Panc1 (cell line): ENCODE results near the gene LRRK1. TPM values are rescaled to one million over a fixed set of nuclear protein-coding genes. Genes with fewer than 3 reads are reported as not detected.

Experiments used
- ATAC-seq: fragments of 200-7000 bp; cut with Tn5 transposase; 2 replicates; pipeline ENCODE4 v1.9.1; 2020; ENCODE audit warnings: mild to moderate bottlenecking, moderate library complexity
- BruUV-seq: library from RNA; stranded (reverse); fragments of 400-500 nt; replicated peaks from 2 replicates; lab custom pipeline; 2021; lab: Mats Ljungman, UMichigan
- CTCF ChIA-PET: fragments of 300-600 bp; sonication (Branson Sonifier 250); formaldehyde crosslinking; loops from one replicate; lab custom pipeline; 2022; ENCODE audit warnings: antibody characterized with exemption; lab: Charles Lee
- POLR2A ChIA-PET: fragments of 300-600 bp; sonication (Branson Sonifier 250); formaldehyde crosslinking; loops from one replicate; lab custom pipeline; 2022; ENCODE audit warnings: antibody characterized with exemption; lab: Charles Lee
- DNase-seq: peaks from one replicate; pipeline ENCODE4 v3.0.0-alpha.2; 2010; ENCODE audit warnings: low read depth, low spot score
- H3K27ac ChIP-seq: 2 replicates; pipeline ENCODE4 v1.5.1; 2011; ENCODE audit warnings: mild to moderate bottlenecking, low read length, inconsistent platforms
- H3K27me3 ChIP-seq: fragments of 200-500 bp; sonication (Bioruptor generic); 2 replicates; pipeline ENCODE4 v1.6.0; 2014; ENCODE audit warnings: low read length, inconsistent platforms; ENCODE audit not compliant: control insufficient read depth, insufficient read depth
- H3K36me3 ChIP-seq: fragments of 200-500 bp; sonication (Bioruptor generic); 2 replicates; pipeline ENCODE4 v1.5.1; 2014; ENCODE audit warnings: inconsistent platforms, mild to moderate bottlenecking, low read length, moderate library complexity; ENCODE audit not compliant: control insufficient read depth, insufficient read depth
- H3K4me1 ChIP-seq: 2 replicates; pipeline ENCODE4 v1.5.1; 2011; ENCODE audit warnings: inconsistent platforms, mild to moderate bottlenecking, low read length, moderate library complexity; ENCODE audit not compliant: control insufficient read depth, insufficient read depth
- H3K4me3 ChIP-seq, 2 experiments: 2 replicates each; pipeline ENCODE4 v1.5.1; 2011 to 2012; ENCODE audit warnings: low read depth in 2 of 2, low read length in 2 of 2, mild to moderate bottlenecking in 2 of 2, inconsistent platforms in 1 of 2, moderate library complexity in 1 of 2
- H3K9me3 ChIP-seq: fragments of 200-500 bp; sonication (Bioruptor generic); 2 replicates; pipeline ENCODE4 v1.5.1; 2014; ENCODE audit warnings: low read depth, mild to moderate bottlenecking, inconsistent platforms, low read length, moderate library complexity; ENCODE audit not compliant: control insufficient read depth, insufficient read depth
- POLR2AphosphoS5 ChIP-seq: IDR thresholded peaks from 2 replicates; pipeline ENCODE4 v1.6.1; 2012; ENCODE audit warnings: mild to moderate bottlenecking, low read depth, low read length, moderate library complexity
- SIN3A ChIP-seq: IDR thresholded peaks from 2 replicates; pipeline ENCODE4 v1.6.1; 2012; ENCODE audit warnings: low read depth, mild to moderate bottlenecking, low read length, moderate library complexity, borderline replicate concordance; ENCODE audit not compliant: insufficient read depth
- TCF7L2 ChIP-seq: IDR thresholded peaks from 2 replicates; pipeline ENCODE4 v1.6.1; 2011; ENCODE audit warnings: mild to moderate bottlenecking, low read depth, low read length, inconsistent platforms
- in situ Hi-C: cut with HindIII; loops from 2 replicates; pipeline ENCODE4 v1.10.0; 2016; ENCODE audit warnings: low sequenced_read_pairs, low pct_unique_long_range_greater_than_20kb
- intact Hi-C: fragments of 100-400 bp; cut with micrococcal nuclease; formaldehyde crosslinking; loops from one replicate; pipeline ENCODE4 v1.10.0; 2022; ENCODE audit not compliant: unreplicated experiment
- total RNA-seq: library from RNA; stranded (reverse); gene quantifications from one replicate; pipeline ENCODE4 v1.2.1, GENCODE V29; 2021; ENCODE audit not compliant: unreplicated experiment
- TF ChIP-seq, protein P1 (sequence below), 2 experiments: IDR thresholded peaks; 2 replicates each; pipeline ENCODE4 v1.6.1; 2011 to 2012; ENCODE audit warnings: low read depth in 2 of 2, control low read depth in 1 of 2, low read length in 1 of 2, mild to moderate bottlenecking in 1 of 2, moderate library complexity in 1 of 2; ENCODE audit not compliant: insufficient read depth in 1 of 2
- TF ChIP-seq, protein P2 (sequence below): fragments of 450-650 bp; IDR thresholded peaks from 2 replicates; pipeline ENCODE4 v1.5.1; 2017; ENCODE audit warnings: mild to moderate bottlenecking

LRRK1 gene
- total RNA-seq, 1 experiment from 2014 or later: 88.0 TPM

DNA sequence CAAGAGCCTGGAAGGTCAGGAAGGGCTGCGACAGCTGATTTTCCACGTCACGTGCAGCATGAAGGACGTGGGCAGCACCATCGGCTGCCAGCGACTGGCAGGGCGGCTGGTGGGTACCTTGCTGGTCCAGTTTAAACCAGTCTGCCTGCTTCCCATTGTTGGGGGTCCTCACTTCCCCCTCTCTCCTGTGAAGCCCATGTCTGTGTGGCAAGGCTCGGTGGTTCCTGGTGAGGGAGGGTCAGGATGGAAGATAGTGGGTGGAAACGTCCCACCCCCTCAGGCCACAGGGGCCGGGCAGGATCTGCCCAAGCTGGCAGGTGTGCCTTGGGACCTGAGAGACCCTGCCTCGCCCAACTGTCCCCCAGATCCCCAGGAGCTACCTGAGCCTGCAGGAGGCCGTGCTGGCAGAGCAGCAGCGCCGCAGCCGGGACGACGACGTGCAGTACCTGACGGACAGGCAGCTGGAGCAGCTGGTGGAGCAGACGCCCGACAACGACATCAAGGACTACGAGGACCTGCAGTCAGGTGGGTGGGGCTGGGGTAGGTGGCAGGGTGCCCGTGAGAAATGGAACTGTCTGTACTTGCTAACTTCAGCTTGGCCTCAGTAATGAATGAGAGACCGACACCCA lies 108.2 kb downstream of the LRRK1 start:
- no peak overlapping the region for H3K27ac ChIP-seq
- ATAC-seq (no peak), DNase-seq (no peak)
- H3K27me3 ChIP-seq: no peaks in the 10 kb centered on the region
- H3K9me3 ChIP-seq: no peaks in the 10 kb centered on the region
- H3K4me1 ChIP-seq: no peaks in the 10 kb centered on the region
- TF ChIP-seq, protein P1, sequence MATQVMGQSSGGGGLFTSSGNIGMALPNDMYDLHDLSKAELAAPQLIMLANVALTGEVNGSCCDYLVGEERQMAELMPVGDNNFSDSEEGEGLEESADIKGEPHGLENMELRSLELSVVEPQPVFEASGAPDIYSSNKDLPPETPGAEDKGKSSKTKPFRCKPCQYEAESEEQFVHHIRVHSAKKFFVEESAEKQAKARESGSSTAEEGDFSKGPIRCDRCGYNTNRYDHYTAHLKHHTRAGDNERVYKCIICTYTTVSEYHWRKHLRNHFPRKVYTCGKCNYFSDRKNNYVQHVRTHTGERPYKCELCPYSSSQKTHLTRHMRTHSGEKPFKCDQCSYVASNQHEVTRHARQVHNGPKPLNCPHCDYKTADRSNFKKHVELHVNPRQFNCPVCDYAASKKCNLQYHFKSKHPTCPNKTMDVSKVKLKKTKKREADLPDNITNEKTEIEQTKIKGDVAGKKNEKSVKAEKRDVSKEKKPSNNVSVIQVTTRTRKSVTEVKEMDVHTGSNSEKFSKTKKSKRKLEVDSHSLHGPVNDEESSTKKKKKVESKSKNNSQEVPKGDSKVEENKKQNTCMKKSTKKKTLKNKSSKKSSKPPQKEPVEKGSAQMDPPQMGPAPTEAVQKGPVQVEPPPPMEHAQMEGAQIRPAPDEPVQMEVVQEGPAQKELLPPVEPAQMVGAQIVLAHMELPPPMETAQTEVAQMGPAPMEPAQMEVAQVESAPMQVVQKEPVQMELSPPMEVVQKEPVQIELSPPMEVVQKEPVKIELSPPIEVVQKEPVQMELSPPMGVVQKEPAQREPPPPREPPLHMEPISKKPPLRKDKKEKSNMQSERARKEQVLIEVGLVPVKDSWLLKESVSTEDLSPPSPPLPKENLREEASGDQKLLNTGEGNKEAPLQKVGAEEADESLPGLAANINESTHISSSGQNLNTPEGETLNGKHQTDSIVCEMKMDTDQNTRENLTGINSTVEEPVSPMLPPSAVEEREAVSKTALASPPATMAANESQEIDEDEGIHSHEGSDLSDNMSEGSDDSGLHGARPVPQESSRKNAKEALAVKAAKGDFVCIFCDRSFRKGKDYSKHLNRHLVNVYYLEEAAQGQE (IDR thresholded peaks at IDR 0.05; ENCODE audit: insufficient read depth in 1 of 2, low read depth in 2 of 2, low read length in 1 of 2): no peak
- TF ChIP-seq SIN3A (no peak), TCF7L2 (no peak), POLR2AphosphoS5 (no peak)
- TF ChIP-seq, protein P2, sequence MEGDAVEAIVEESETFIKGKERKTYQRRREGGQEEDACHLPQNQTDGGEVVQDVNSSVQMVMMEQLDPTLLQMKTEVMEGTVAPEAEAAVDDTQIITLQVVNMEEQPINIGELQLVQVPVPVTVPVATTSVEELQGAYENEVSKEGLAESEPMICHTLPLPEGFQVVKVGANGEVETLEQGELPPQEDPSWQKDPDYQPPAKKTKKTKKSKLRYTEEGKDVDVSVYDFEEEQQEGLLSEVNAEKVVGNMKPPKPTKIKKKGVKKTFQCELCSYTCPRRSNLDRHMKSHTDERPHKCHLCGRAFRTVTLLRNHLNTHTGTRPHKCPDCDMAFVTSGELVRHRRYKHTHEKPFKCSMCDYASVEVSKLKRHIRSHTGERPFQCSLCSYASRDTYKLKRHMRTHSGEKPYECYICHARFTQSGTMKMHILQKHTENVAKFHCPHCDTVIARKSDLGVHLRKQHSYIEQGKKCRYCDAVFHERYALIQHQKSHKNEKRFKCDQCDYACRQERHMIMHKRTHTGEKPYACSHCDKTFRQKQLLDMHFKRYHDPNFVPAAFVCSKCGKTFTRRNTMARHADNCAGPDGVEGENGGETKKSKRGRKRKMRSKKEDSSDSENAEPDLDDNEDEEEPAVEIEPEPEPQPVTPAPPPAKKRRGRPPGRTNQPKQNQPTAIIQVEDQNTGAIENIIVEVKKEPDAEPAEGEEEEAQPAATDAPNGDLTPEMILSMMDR: no peak
- H3K36me3 ChIP-seq: peaks cover 5% of the 10 kb centered on the region
- CTCF ChIA-PET: no interaction called here
- no peak overlapping the region for H3K4me3 ChIP-seq
- POLR2A ChIA-PET: no interaction called here
- intact Hi-C loops (no loop called here), in situ Hi-C loops (no loop called here)
- no TSS peak for BruUV-seq

DNA sequence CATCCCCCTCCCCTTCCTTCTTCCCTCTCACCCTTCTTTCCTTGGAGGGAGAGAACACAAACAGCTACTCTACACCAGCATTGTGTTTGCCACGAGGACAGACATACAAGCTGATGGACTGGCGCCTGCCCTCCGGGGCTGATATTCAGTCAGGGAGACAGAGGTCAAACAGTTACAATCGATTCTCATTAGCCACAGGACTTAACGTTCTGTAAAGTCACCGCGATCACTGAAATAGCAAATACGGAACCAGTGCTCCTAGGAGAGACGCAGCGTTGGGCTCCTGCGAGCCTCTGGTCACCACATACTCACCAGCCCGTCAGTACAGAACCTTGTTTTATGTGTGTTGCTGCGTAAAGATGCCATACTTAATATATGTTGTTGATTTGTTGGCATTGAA lies 108.8 kb downstream of the LRRK1 start:
- no peak overlapping the region for H3K4me3 ChIP-seq
- no peaks in the 10 kb centered on the region for H3K4me1 ChIP-seq
- DNase-seq (no peak), ATAC-seq (no peak)
- ChIA-PET POLR2A (no interaction called here), CTCF (no interaction called here)
- BruUV-seq: no TSS peak
- no peaks in the 10 kb centered on the region for H3K27me3 ChIP-seq
- in situ Hi-C loops: no loop called here
- H3K9me3 ChIP-seq: no peaks in the 10 kb centered on the region
- TF ChIP-seq POLR2AphosphoS5 (no peak), TCF7L2 (no peak), SIN3A (no peak)
- TF ChIP-seq, protein P2: no peak
- TF ChIP-seq, protein P1 (IDR thresholded peaks at IDR 0.05; ENCODE audit: insufficient read depth in 1 of 2, low read depth in 2 of 2, low read length in 1 of 2): no peak
- intact Hi-C loops: no loop called here
- no peak overlapping the region for H3K27ac ChIP-seq
- peaks cover 5% of the 10 kb centered on the region for H3K36me3 ChIP-seq
